H1 (cell line): ENCODE results near the gene RNU1-4. TPM values are rescaled to one million over a fixed set of nuclear protein-coding genes. Genes with fewer than 3 reads are reported as not detected.
"Not testable (repeated sequence)": the region's sequence is repeated elsewhere in the genome, so short reads cannot be mapped to it uniquely, and the experiment has no call there.

ENCODE experiments used
- CTCF ChIA-PET: fragments of 300-600 bp; sonication (Branson Sonifier 250); formaldehyde crosslinking; loops from one replicate; lab custom pipeline; 2021; ENCODE audit not compliant: partially characterized antibody; lab: Charles Lee
- POLR2A ChIA-PET: fragments of 300-600 bp; sonication (Branson Sonifier 250); formaldehyde crosslinking; loops from one replicate; lab custom pipeline; 2021; ENCODE audit warnings: inconsistent platforms; ENCODE audit not compliant: partially characterized antibody; lab: Charles Lee
- DNase-seq, 2 experiments: peaks; one replicate each; pipeline versions ENCODE4 v3.0.0 to v3.0.0-alpha.2; 2010 to 2022; ENCODE audit warnings: low spot score in 2 of 2, low read depth in 1 of 2, mixed read lengths in 1 of 2
- FAIRE-seq: peaks from 2 replicates; lab custom pipeline; 2011; peaks lifted over from hg19 to GRCh38; lab: Jason Lieb, UNC
- H2AFZ ChIP-seq: 2 replicates; pipeline ENCODE4 v1.8.1; 2012; ENCODE audit warnings: low read length, inconsistent platforms
- H2AK5ac ChIP-seq: 2 replicates; pipeline ENCODE4 v1.6.1; 2013; ENCODE audit warnings: low read depth, low read length
- H2BK120ac ChIP-seq: replicated peaks from 2 replicates; pipeline ENCODE3; 2013; ENCODE audit warnings: low read depth, low read length, inconsistent platforms
- H2BK12ac ChIP-seq: 2 replicates; pipeline ENCODE4 v1.6.1; 2013; ENCODE audit warnings: low read depth, low read length
- H2BK15ac ChIP-seq: 2 replicates; pipeline ENCODE4 v1.6.1; 2013; ENCODE audit warnings: low read length
- H2BK20ac ChIP-seq: 2 replicates; pipeline ENCODE4 v1.6.1; 2013; ENCODE audit warnings: low read length
- H2BK5ac ChIP-seq: 2 replicates; pipeline ENCODE4 v1.6.1; 2013; ENCODE audit warnings: low read depth, low read length
- H3K14ac ChIP-seq: 2 replicates; pipeline ENCODE4 v1.6.1; 2013; ENCODE audit warnings: inconsistent platforms; ENCODE audit not compliant: insufficient read length
- H3K18ac ChIP-seq: 2 replicates; pipeline ENCODE4 v1.6.1; 2013; ENCODE audit warnings: low read length; ENCODE audit errors: extremely low read depth
- H3K23ac ChIP-seq: 2 replicates; pipeline ENCODE4 v1.6.1; 2013; ENCODE audit warnings: inconsistent platforms; ENCODE audit not compliant: insufficient read length
- H3K23me2 ChIP-seq: 2 replicates; pipeline ENCODE4 v1.6.1; 2013; ENCODE audit warnings: low read depth, low read length
- H3K27ac ChIP-seq: 2 replicates; pipeline ENCODE4 v1.6.1; 2011; ENCODE audit warnings: low read depth, low read length, inconsistent platforms
- H3K27me3 ChIP-seq, 4 experiments: replicated peaks in 1 of 4; 1 replicate in 1 of 4; 2 replicates in 3 of 4; pipeline versions ENCODE4 v1.6.1 to v1.8.1; 2011 to 2013; ENCODE audit warnings: low read length in 3 of 4, mild to moderate bottlenecking in 3 of 4, inconsistent platforms in 2 of 4, mixed read lengths in 2 of 4, moderate library complexity in 1 of 4; ENCODE audit not compliant: control insufficient read depth in 3 of 4, insufficient read depth in 3 of 4; ENCODE audit errors: extremely low read depth in 1 of 4
- H3K36me3 ChIP-seq, 4 experiments: 2 replicates each; pipeline versions ENCODE4 v1.6.1 to v1.8.1; 2011 to 2013; ENCODE audit warnings: mild to moderate bottlenecking in 4 of 4, low read length in 3 of 4, moderate library complexity in 2 of 4, control low read depth in 1 of 4, inconsistent platforms in 1 of 4; ENCODE audit not compliant: insufficient read depth in 4 of 4, control insufficient read depth in 2 of 4
- H3K4ac ChIP-seq: replicated peaks from 2 replicates; pipeline ENCODE3; 2013; ENCODE audit warnings: low read length, low read depth, mixed read lengths, inconsistent platforms; ENCODE audit not compliant: insufficient read length
- H3K4me1 ChIP-seq, 4 experiments: replicated peaks in 1 of 4; 1 replicate in 1 of 4; 2 replicates in 3 of 4; pipeline versions ENCODE4 v1.6.1 to v1.8.1; 2011 to 2013; ENCODE audit warnings: low read length in 3 of 4, inconsistent platforms in 2 of 4, mixed read lengths in 1 of 4; ENCODE audit not compliant: insufficient read depth in 4 of 4, control insufficient read depth in 3 of 4
- H3K4me2 ChIP-seq, 2 experiments: 2 replicates each; pipeline versions ENCODE4 v1.6.1 to v1.8.1; 2011 to 2013; ENCODE audit warnings: low read depth in 2 of 2, low read length in 2 of 2, control low read depth in 1 of 2, inconsistent platforms in 1 of 2, mild to moderate bottlenecking in 1 of 2; ENCODE audit not compliant: insufficient read depth in 1 of 2
- H3K4me3 ChIP-seq, 4 experiments: fragments of 200-600, 300-600 bp in 1 of 4; sonication (generic), shearing (Covaris generic), sonication (Bioruptor Twin) in 1 of 4; 2 replicates each; pipeline versions ENCODE4 v1.5.1 to v1.8.1; 2011 to 2016; ENCODE audit warnings: low read length in 4 of 4, low read depth in 3 of 4, control low read depth in 2 of 4, inconsistent platforms in 2 of 4, mild to moderate bottlenecking in 2 of 4, mixed read lengths in 1 of 4, moderate library complexity in 1 of 4; ENCODE audit not compliant: insufficient read depth in 2 of 4; ENCODE audit errors: extremely low read depth in 1 of 4
- H3K56ac ChIP-seq: replicated peaks from 2 replicates; pipeline ENCODE3; 2013; ENCODE audit warnings: low read depth, mild to moderate bottlenecking, mixed read lengths, low read length, inconsistent platforms; ENCODE audit not compliant: insufficient read length
- H3K79me1 ChIP-seq: 2 replicates; pipeline ENCODE4 v1.6.1; 2013; ENCODE audit warnings: low read depth, low read length, control low read depth
- H3K79me2 ChIP-seq, 2 experiments: 2 replicates each; pipeline versions ENCODE4 v1.6.1 to v1.8.1; 2012 to 2013; ENCODE audit warnings: low read length in 2 of 2, mild to moderate bottlenecking in 2 of 2, inconsistent platforms in 1 of 2; ENCODE audit not compliant: insufficient read depth in 2 of 2, control insufficient read depth in 1 of 2
- H3K9ac ChIP-seq, 4 experiments: replicated peaks in 1 of 4; 1 replicate in 1 of 4; 2 replicates in 3 of 4; pipeline versions ENCODE4 v1.6.1 to v1.8.1; 2011 to 2013; ENCODE audit warnings: low read depth in 3 of 4, low read length in 3 of 4, control low read depth in 2 of 4, mild to moderate bottlenecking in 2 of 4, moderate library complexity in 2 of 4, inconsistent platforms in 1 of 4; ENCODE audit errors: extremely low read depth in 1 of 4
- H3K9me3 ChIP-seq, 2 experiments: 2 replicates each; pipeline versions ENCODE4 v1.6.1 to v1.8.1; 2012 to 2013; ENCODE audit warnings: mild to moderate bottlenecking in 2 of 2, moderate library complexity in 2 of 2, control low read depth in 1 of 2, inconsistent platforms in 1 of 2, low read depth in 1 of 2, low read length in 1 of 2, mixed read lengths in 1 of 2; ENCODE audit not compliant: insufficient read depth in 2 of 2
- H4K20me1 ChIP-seq, 2 experiments: replicated peaks in 1 of 2; 2 replicates each; pipeline versions ENCODE3 to v1.8.1; 2011 to 2013; ENCODE audit warnings: inconsistent platforms in 2 of 2, low read length in 2 of 2, mild to moderate bottlenecking in 1 of 2; ENCODE audit not compliant: insufficient read depth in 2 of 2, control insufficient read depth in 1 of 2
- H4K5ac ChIP-seq: 2 replicates; pipeline ENCODE4 v1.6.1; 2013; ENCODE audit warnings: low read length, low read depth, mixed read lengths, inconsistent platforms; ENCODE audit not compliant: insufficient read length
- H4K8ac ChIP-seq: 2 replicates; pipeline ENCODE4 v1.8.0; 2013; ENCODE audit warnings: mild to moderate bottlenecking, moderate library complexity, low read length, inconsistent platforms; ENCODE audit not compliant: insufficient read depth; ENCODE audit errors: extremely low read depth
- H4K91ac ChIP-seq: replicated peaks from 2 replicates; pipeline ENCODE3; 2013; ENCODE audit warnings: low read length, mixed read lengths, inconsistent platforms; ENCODE audit not compliant: insufficient read length
- WGBS, 2 experiments: shearing (Covaris generic) in 1 of 2; methylation state at CpG; one replicate each; pipeline versions ENCODE4 v1.1.6 to v1.1.7; 2013 to 2015; ENCODE audit warnings: low lambda C conversion rate in 2 of 2, mixed read lengths in 2 of 2, inconsistent platforms in 1 of 2, low coverage in 1 of 2, missing lambda C conversion rate in 1 of 2; ENCODE audit not compliant: insufficient replicate concordance in 2 of 2, insufficient coverage in 1 of 2, insufficient read length in 1 of 2; ENCODE audit errors: extremely low coverage in 1 of 2, missing lambda C conversion rate in 1 of 2; 5-methylcytosine and 5-hydroxymethylcytosine counted together
- polyA plus RNA-seq, 7 experiments: library from polyadenylated mRNA; depleted of rRNA in 3 of 7; stranded (reverse) in 5 of 7; unstranded in 2 of 7; fragments of >200 nt in 5 of 7; fragments of 200-250 nt in 2 of 7; gene quantifications; 1 replicate in 5 of 7; 2 replicates in 1 of 7; 4 replicates in 1 of 7; pipeline versions ENCODE4 v1.2.1 to v1.2.3, GENCODE V29; 2011 to 2013; ENCODE audit warnings: missing spikeins in 2 of 7, mixed read lengths in 2 of 7
- total RNA-seq: library from RNA; stranded (reverse); fragmentation: NEBNext Ultra II Directional; extraction: Animal tissue kit (Norgen Biotek cat#: 25700); gene quantifications from 2 replicates; pipeline ENCODE4 v1.2.1, GENCODE V29; 2021

Gene RNU1-4
- total and polyA plus RNA-seq, 2 of the 8 experiments (the other 6 are each of a cell fraction or from before 2014, with no cell fraction given): 145 to 1,303 TPM

GRCh38 chr1:16755932-16756331, 15.6 kb downstream of the RNU1-4 start:
- H2BK5ac ChIP-seq, H3K27ac ChIP-seq, H3K23ac ChIP-seq, H3K79me2 ChIP-seq, H4K5ac ChIP-seq, H2BK120ac ChIP-seq, H3K4me1 ChIP-seq, H3K18ac ChIP-seq, H3K79me1 ChIP-seq, H4K91ac ChIP-seq, POLR2A ChIA-PET, H3K4ac ChIP-seq, H2AK5ac ChIP-seq, H3K14ac ChIP-seq, FAIRE-seq, H4K8ac ChIP-seq, H2BK12ac ChIP-seq, H3K9me3 ChIP-seq, H3K56ac ChIP-seq, H3K9ac ChIP-seq, H2BK15ac ChIP-seq, H2BK20ac ChIP-seq, H2AFZ ChIP-seq, H3K4me2 ChIP-seq, H3K36me3 ChIP-seq, H3K4me3 ChIP-seq, CTCF ChIA-PET, H4K20me1 ChIP-seq, H3K27me3 ChIP-seq, H3K23me2 ChIP-seq, DNase-seq: not testable (repeated sequence)
- 72% methylated on average over 2 of the region's 2 CpGs; no CpG with 5 or more reads in 1 of the 2 experiments for WGBS, 2 experiments

- H3K4me3 ChIP-seq, FAIRE-seq, H2BK120ac ChIP-seq, H4K5ac ChIP-seq, H2BK5ac ChIP-seq, H3K36me3 ChIP-seq, DNase-seq, H3K9me3 ChIP-seq, H3K4me2 ChIP-seq, H3K14ac ChIP-seq, H3K4me1 ChIP-seq, H2BK20ac ChIP-seq, H2AK5ac ChIP-seq, H4K20me1 ChIP-seq, H2AFZ ChIP-seq, H3K56ac ChIP-seq, POLR2A ChIA-PET, H4K8ac ChIP-seq, H3K4ac ChIP-seq, H2BK12ac ChIP-seq, H4K91ac ChIP-seq, H3K27me3 ChIP-seq, H3K23me2 ChIP-seq, H3K79me1 ChIP-seq, H3K18ac ChIP-seq, CTCF ChIA-PET, H3K23ac ChIP-seq, H2BK15ac ChIP-seq, H3K79me2 ChIP-seq, H3K9ac ChIP-seq, H3K27ac ChIP-seq: not testable (repeated sequence)
- WGBS, 2 experiments: 100% methylated on average over 2 of the region's 6 CpGs; no CpG with 5 or more reads in 1 of the 2 experiments
Observed at GRCh38 chr1:16757574-16757973, 17.3 kb downstream of the RNU1-4 start.
